NB4 (cell line): ENCODE data around the gene REPS1.
"Not testable (repeated sequence)": the region's sequence is repeated elsewhere in the genome, so short reads cannot be mapped to it uniquely, and the experiment has no call there.

Experiments used
- DNase-seq: peaks from one replicate; pipeline ENCODE4 v3.0.0; 2010; ENCODE audit warnings: low read depth
- H3K4me3 ChIP-seq: one replicate; pipeline ENCODE4 v1.5.1; 2011; ENCODE audit warnings: mild to moderate bottlenecking, low read depth, low read length, moderate library complexity
- CTCF ChIP-seq: IDR thresholded peaks from one replicate; pipeline ENCODE4 v1.5.1; 2012; ENCODE audit warnings: low read depth, low read length
- MYC ChIP-seq: IDR thresholded peaks from 2 replicates; pipeline ENCODE4 v1.6.1; 2011; ENCODE audit warnings: low read depth, low read length
- POLR2A ChIP-seq: IDR thresholded peaks from 2 replicates; pipeline ENCODE4 v1.6.1; 2011; ENCODE audit warnings: mild to moderate bottlenecking; ENCODE audit not compliant: insufficient read length; ENCODE audit errors: extremely low read depth
- TF ChIP-seq, protein P1 (sequence below): IDR thresholded peaks from 2 replicates; pipeline ENCODE4 v1.6.1; 2011; ENCODE audit warnings: low read depth, low read length

REPS1 gene

GRCh38 chr6:138948546-138949179, 39.4 kb downstream of the REPS1 start:
- no peak for TF ChIP-seq CTCF
- no peak for TF ChIP-seq POLR2A
- no peak for TF ChIP-seq MYC
- TF ChIP-seq, protein P1, sequence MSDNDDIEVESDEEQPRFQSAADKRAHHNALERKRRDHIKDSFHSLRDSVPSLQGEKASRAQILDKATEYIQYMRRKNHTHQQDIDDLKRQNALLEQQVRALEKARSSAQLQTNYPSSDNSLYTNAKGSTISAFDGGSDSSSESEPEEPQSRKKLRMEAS = no peak
- no peak overlapping the region for H3K4me3 ChIP-seq
- no peak for DNase-seq

DNA sequence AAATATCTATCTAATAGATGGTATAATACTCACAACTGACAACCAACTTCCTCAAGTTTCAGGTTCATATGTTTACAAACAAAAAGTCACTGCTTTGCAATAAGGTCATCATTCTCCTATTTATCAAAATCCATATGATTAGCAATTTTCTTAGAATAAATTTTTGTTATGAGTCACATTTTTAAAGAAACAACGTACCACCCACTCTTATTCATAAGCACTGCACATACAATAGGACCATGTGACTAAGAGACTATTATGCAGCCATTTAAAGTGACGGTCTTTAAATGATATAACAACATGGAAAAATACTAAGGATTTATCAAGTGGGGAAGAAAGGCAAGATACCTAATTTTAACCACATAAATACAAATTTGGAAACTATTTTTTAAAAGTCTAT, 40.0 kb downstream of the REPS1 start:
- DNase-seq = no peak
- no peak overlapping the region for H3K4me3 ChIP-seq
- TF ChIP-seq CTCF (no peak), POLR2A (no peak), MYC (no peak)
- TF ChIP-seq, protein P1 = no peak

GRCh38 chr6:138945354-138945753, 42.7 kb downstream of the REPS1 start:
- DNase-seq = peak; percentile 20
- TF ChIP-seq, protein P1 = no peak
- no peak for TF ChIP-seq MYC
- TF ChIP-seq POLR2A = no peak
- no peak for TF ChIP-seq CTCF
- no peak overlapping the region for H3K4me3 ChIP-seq

DNA sequence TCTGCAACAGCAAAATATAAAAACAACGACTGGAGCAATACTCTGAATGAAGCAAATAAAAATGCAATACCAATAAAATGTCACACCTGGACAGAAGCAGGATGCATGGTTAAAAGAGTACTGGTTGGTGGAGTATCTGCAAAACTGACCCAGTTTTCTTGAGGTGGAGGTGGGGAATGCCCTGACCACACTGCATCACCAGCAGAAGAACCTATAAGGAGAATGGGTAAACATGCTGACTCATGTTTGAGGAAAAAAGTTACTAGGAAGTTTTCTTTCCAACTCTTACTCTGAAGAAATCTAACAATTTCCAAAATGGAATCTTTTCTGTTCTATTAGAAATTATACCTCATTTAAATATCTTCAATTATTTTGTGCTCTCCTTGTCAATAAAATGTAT, 43.6 kb downstream of the REPS1 start:
- no peak for DNase-seq
- H3K4me3 ChIP-seq = no peak overlapping the region
- TF ChIP-seq POLR2A (no peak), CTCF (no peak), MYC (no peak)
- TF ChIP-seq, protein P1 = no peak

- DNase-seq = no peak
- no peak for TF ChIP-seq CTCF
- TF ChIP-seq, protein P1 = no peak
- no peak for TF ChIP-seq MYC
- TF ChIP-seq POLR2A = no peak
These were observed 44.9 kb downstream of the REPS1 start for GRCh38 chr6:138943089-138943625.

GRCh38 chr6:138936873-138937272, 51.2 kb downstream of the REPS1 start:
- not testable (repeated sequence) for DNase-seq, H3K4me3 ChIP-seq

More at GRCh38 chr6:138943089-138943625, 44.9 kb downstream of the REPS1 start:
- H3K4me3 ChIP-seq = no peak overlapping the region

DNA sequence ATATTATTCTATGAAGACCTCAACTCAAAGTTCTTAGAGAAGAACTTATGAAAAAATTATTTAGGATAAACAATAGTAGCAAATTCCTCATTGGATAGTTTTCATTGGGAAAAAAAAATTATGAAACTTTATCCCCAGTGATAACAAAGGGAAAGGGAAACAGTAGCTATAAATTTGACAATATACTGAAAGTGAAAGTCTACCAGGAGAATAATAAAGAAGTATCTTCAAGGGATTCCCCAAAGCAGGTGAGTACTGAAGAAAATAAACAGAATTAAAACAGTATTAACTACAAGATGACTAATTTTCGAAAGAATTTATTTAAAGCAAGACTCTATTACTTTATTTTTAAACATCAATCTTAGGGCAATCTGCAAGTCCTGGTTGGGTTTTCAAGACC, 56.4 kb downstream of the REPS1 start:
- no peak for DNase-seq
- no peak overlapping the region for H3K4me3 ChIP-seq
- TF ChIP-seq MYC (no peak), CTCF (no peak), POLR2A (no peak)
- TF ChIP-seq, protein P1 = no peak
